Measurements from ENCODE around the gene PDE6B.

DNA sequence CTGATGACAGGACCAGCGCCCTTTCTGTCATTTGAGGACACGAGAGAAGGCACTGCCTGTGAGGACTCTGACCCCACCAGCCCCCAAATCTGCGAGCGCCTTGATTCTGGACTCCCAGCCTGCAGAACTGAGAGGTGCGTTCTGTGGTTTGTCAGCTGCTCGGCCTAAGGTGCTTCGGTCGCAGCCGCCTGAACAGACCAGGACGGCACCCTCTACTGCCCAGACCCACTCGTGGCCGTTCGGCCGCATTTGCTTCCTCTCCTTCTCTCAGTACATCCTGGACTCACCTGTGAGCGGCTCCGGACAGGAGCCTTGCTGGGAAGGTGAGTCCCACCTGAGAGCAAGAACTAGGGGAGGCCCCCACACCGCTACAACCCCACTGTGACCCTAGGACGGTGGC, 88.7 kb downstream of the PDE6B start:
- TF ChIP-seq POLR2A (IDR thresholded peaks at IDR 0.05) (no peak), EP300 (IDR thresholded peaks at IDR 0.05) (no peak)
- TF ChIP-seq, protein P1, sequence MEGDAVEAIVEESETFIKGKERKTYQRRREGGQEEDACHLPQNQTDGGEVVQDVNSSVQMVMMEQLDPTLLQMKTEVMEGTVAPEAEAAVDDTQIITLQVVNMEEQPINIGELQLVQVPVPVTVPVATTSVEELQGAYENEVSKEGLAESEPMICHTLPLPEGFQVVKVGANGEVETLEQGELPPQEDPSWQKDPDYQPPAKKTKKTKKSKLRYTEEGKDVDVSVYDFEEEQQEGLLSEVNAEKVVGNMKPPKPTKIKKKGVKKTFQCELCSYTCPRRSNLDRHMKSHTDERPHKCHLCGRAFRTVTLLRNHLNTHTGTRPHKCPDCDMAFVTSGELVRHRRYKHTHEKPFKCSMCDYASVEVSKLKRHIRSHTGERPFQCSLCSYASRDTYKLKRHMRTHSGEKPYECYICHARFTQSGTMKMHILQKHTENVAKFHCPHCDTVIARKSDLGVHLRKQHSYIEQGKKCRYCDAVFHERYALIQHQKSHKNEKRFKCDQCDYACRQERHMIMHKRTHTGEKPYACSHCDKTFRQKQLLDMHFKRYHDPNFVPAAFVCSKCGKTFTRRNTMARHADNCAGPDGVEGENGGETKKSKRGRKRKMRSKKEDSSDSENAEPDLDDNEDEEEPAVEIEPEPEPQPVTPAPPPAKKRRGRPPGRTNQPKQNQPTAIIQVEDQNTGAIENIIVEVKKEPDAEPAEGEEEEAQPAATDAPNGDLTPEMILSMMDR (IDR thresholded peaks at IDR 0.05), result no peak

All from ovary (tissue), 3 donors.